ENCODE measurements around the gene DPPA4. TPM values are rescaled to one million over a fixed set of nuclear protein-coding genes. Genes with fewer than 3 reads are reported as not detected.

DPPA4 gene
- total RNA-seq, 1 donor from 2014 or later = not detected

DNA sequence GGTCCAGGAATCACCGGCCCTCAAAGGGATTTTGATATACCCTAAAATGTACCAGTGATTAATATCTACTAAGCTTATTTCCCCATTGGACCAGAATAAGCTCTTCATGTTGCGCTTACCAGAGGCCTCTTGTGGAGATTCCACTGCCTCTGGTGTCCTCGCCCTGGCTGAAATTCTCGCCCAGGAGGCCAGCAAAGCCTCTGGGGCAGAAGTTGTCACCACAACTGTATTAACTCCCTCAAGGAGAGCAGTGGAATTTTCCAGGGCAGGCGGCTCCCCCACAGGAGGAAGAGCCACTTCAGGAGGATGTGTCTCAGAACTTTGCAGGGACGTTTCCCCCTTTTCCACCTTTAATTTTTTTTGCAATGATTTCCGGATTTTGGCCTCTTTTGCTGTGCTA lies 6.9 kb downstream of the DPPA4 start:
- H3K9me3 Mint-ChIP-seq = no peaks in the 10 kb centered on the region
- DNase-seq (ENCODE audit: low spot score) = no peak
- H3K27ac Mint-ChIP-seq = no peak overlapping the region
- peaks cover 5% of the 10 kb centered on the region for H3K27me3 Mint-ChIP-seq (ENCODE audit: insufficient read depth)
- no peak overlapping the region for H3K4me3 Mint-ChIP-seq
- H3K36me3 Mint-ChIP-seq (ENCODE audit: low read depth) = no peaks in the 10 kb centered on the region
- intact Hi-C loops (cut with micrococcal nuclease) = no loop called here
- H3K4me1 Mint-ChIP-seq (ENCODE audit: low read depth) = no peaks in the 10 kb centered on the region

DNA sequence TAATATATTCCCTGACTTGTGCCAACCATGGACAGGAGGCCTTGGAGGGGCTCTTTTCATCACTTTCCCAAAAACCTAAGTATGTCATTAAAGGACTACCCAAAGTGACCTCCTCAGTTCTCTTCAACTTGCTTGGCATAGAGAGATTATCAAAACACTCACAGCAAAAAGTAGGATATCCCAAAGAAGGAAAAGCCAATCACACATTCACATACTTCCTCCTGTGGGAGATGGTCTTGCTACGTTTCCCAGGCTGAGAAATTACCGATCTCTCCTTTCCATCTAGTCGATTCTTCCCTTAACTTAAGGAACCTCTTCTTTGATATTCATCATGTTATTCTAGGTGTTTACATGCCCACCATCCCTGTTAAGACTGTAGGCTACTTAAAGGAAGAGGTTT lies 9.1 kb downstream of the DPPA4 start:
- H3K27me3 Mint-ChIP-seq (ENCODE audit: insufficient read depth) = no peaks in the 10 kb centered on the region
- no peaks in the 10 kb centered on the region for H3K4me1 Mint-ChIP-seq (ENCODE audit: low read depth)
- no peak overlapping the region for H3K4me3 Mint-ChIP-seq
- no peak overlapping the region for H3K27ac Mint-ChIP-seq
- intact Hi-C loops (cut with micrococcal nuclease) = no loop called here
- no peaks in the 10 kb centered on the region for H3K36me3 Mint-ChIP-seq (ENCODE audit: low read depth)
- no peak for DNase-seq (ENCODE audit: low spot score)
- no peaks in the 10 kb centered on the region for H3K9me3 Mint-ChIP-seq

DNA sequence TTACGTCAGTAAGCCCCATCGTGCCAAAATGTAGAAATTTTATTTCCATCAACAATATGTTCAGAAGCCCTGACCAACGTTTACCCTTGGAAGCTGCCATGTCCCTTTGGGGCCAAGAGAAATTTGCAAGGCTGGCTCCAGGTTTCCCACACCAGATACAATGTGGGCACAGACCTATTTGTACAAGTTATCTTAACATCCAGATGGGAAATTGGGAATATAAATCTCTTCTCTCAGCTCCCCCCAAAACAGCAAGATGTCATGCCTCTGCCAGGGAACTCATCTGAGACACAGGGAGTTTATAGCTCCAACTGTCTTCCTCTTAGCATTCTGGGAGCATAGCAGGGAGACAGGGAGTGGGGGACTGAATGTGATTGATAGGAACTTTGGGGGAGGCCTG lies 11.7 kb downstream of the DPPA4 start:
- Mint-ChIP-seq H3K9me3 (no peaks in the 10 kb centered on the region), H3K27me3 (ENCODE audit: insufficient read depth) (no peaks in the 10 kb centered on the region), H3K4me1 (ENCODE audit: low read depth) (no peaks in the 10 kb centered on the region), H3K36me3 (ENCODE audit: low read depth) (no peaks in the 10 kb centered on the region), H3K27ac (no peak overlapping the region), H3K4me3 (no peak overlapping the region)
- intact Hi-C loops (cut with micrococcal nuclease) = no loop called here
- no peak for DNase-seq (ENCODE audit: low spot score)

DNA sequence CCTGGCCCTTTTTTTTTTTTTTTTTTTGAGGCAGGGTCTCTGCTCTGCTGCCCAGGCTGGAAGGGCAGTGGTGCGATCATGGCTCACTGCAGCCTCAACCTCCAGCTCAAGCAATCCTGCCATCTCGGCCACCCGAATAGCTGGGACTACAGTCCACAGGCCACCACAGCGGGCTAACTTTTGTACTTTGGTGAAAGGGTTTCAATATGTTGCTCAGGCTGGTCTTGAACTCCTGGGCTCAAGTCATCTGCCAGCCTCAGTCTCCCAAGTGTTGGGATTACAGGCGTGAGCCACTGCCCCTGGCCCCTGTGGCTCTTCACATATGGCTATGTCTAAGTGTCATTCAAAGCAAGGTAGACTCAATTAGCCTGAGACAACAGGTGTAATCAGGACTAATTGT lies 12.2 kb downstream of the DPPA4 start:
- intact Hi-C loops (cut with micrococcal nuclease) = no loop called here
- H3K9me3 Mint-ChIP-seq = no peaks in the 10 kb centered on the region
- no peaks in the 10 kb centered on the region for H3K36me3 Mint-ChIP-seq (ENCODE audit: low read depth)
- H3K4me1 Mint-ChIP-seq (ENCODE audit: low read depth) = no peaks in the 10 kb centered on the region
- no peak overlapping the region for H3K4me3 Mint-ChIP-seq
- H3K27me3 Mint-ChIP-seq (ENCODE audit: insufficient read depth) = no peaks in the 10 kb centered on the region
- no peak for DNase-seq (ENCODE audit: low spot score)
- H3K27ac Mint-ChIP-seq = no peak overlapping the region

DNA sequence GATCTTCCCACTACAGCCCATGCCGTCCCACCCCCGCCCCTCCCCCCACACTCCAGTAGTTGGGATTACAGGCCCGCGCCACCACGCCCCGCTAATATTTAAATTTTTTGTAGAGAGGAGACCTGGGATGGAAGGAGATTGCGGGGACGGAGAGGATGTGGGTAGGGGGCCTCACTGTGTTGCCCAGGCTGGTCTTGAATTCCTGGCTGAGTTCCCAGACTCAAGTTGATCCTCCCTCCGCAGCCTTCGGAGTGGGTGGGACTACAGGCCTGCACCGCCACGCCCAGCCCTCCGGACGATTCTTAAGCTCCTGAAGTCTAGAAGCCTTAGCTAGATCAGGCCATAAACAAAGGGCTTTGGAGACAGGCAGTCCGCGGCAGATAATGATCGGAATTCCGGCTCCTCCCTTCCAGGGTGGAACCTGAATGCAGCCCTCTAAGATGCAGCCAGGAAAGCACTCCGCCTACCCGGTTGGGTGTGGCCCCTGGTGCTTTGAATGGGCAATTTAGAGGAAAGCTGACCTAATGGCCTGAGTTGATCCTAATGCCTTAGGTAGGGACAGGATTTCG lies 21.1 kb downstream of the DPPA4 start, which contains the start of gene DPPA2:
DPPA2 (minus strand) TSS at position 356 of the 569 bp plus-strand sequence. CDS start 1,975 bp downstream, outside the sequence.
- H3K27ac Mint-ChIP-seq = no peak within 1 kb of the TSS
- H3K4me3 Mint-ChIP-seq = no peak within 1 kb of the TSS
- H3K4me1 Mint-ChIP-seq (ENCODE audit: low read depth) = no peaks in the 10 kb centered on the region
- no peaks in the 10 kb centered on the region for H3K36me3 Mint-ChIP-seq (ENCODE audit: low read depth)
- no peaks in the 10 kb centered on the region for H3K27me3 Mint-ChIP-seq (ENCODE audit: insufficient read depth)
- no peak for DNase-seq (ENCODE audit: low spot score)
- H3K9me3 Mint-ChIP-seq = no peaks in the 10 kb centered on the region
- intact Hi-C loops (cut with micrococcal nuclease) = no loop called here

DNA sequence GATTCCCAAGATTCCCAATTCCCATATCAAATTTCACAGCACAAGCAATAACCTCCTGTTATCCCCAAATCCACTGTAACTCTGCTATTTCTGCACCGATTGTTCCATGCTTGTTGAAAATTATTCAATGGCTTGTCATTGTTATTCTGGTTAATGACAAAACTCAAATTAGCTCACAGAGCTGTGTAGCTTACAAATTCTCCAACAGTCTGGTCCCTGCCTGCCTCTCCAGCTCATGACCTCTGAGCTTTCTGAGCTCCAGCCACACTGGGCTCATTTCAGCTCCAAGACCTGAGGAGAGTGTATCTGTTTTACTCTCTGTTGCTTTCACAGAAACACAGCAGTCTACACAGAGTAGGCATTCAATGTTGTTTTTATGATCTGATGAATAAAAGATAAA lies 24.3 kb downstream of the DPPA4 start:
- Mint-ChIP-seq H3K27ac (no peak overlapping the region), H3K36me3 (ENCODE audit: low read depth) (no peaks in the 10 kb centered on the region), H3K9me3 (no peaks in the 10 kb centered on the region), H3K4me1 (ENCODE audit: low read depth) (no peaks in the 10 kb centered on the region), H3K4me3 (no peak overlapping the region), H3K27me3 (ENCODE audit: insufficient read depth) (no peaks in the 10 kb centered on the region)
- intact Hi-C loops (cut with micrococcal nuclease) = no loop called here
- DNase-seq (ENCODE audit: low spot score) = no peak

DNA sequence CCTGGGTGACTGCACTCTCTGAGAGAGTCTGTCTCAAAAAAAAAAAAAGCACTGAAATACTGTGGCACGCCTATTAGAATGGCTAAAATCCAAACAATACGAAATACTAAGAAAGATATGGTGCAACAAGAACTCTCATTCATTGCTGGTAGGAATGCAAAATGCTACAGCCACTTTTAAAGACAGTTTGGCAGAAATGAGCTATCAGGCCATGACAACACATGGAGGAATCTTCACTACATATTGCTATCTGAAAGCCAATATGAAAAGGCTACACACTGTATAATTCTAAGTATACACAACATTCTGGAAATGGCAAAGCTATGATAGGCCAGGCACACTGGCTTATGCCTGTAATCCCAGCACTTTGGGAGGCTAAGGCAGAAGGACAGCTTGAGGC lies 39.9 kb downstream of the DPPA4 start:
- DNase-seq (ENCODE audit: low spot score) = no peak
- Mint-ChIP-seq H3K9me3 (no peaks in the 10 kb centered on the region), H3K36me3 (ENCODE audit: low read depth) (no peaks in the 10 kb centered on the region), H3K27me3 (ENCODE audit: insufficient read depth) (no peaks in the 10 kb centered on the region), H3K27ac (no peak overlapping the region), H3K4me3 (no peak overlapping the region), H3K4me1 (ENCODE audit: low read depth) (no peaks in the 10 kb centered on the region)
- intact Hi-C loops (cut with micrococcal nuclease) = no loop called here

DNA sequence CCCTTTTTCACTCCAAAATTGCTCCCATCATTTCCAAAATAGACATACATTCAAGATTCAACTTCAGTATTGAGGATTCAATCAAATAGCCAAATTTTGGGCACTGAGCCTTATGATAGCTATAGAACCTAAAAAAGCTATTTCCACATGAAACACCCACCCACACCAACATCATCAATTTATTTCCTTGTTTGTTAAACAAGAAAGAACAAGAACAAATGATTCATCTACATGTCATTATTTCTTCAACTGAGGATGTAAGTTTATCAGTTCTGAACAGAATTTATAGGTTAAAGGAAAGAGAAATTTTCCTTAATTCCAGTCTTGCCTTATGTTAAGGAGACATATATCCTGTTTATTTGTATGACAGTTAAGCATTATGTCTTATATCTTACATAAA lies 53.3 kb downstream of the DPPA4 start:
- Mint-ChIP-seq H3K9me3 (no peaks in the 10 kb centered on the region), H3K27ac (no peak overlapping the region), H3K4me3 (no peak overlapping the region), H3K36me3 (ENCODE audit: low read depth) (no peaks in the 10 kb centered on the region), H3K27me3 (ENCODE audit: insufficient read depth) (no peaks in the 10 kb centered on the region), H3K4me1 (ENCODE audit: low read depth) (no peaks in the 10 kb centered on the region)
- no peak for DNase-seq (ENCODE audit: low spot score)
- intact Hi-C loops (cut with micrococcal nuclease) = no loop called here

DNA sequence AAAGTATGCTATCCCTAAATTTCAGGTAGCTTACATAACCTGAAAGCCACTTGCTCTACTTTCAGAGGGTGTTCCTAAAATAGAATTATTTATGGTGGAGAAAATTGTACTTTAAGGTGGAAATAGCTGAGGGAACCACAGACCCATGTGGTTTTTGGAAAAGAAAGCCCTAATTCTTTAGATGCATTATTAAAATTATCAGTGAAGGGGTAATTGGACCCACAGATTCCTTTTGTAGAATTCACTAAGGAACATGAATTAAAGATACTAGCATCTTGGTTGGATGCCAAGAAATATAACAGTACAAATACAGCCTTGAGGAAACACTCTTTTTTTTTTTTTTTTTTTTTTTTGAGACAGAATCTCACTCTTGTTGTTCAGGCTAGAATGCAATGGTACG lies 58.8 kb downstream of the DPPA4 start:
- DNase-seq (ENCODE audit: low spot score) = no peak
- H3K9me3 Mint-ChIP-seq = no peaks in the 10 kb centered on the region
- intact Hi-C loops (cut with micrococcal nuclease) = no loop called here
- no peaks in the 10 kb centered on the region for H3K4me1 Mint-ChIP-seq (ENCODE audit: low read depth)
- H3K36me3 Mint-ChIP-seq (ENCODE audit: low read depth) = no peaks in the 10 kb centered on the region
- no peak overlapping the region for H3K4me3 Mint-ChIP-seq
- no peaks in the 10 kb centered on the region for H3K27me3 Mint-ChIP-seq (ENCODE audit: insufficient read depth)
- no peak overlapping the region for H3K27ac Mint-ChIP-seq

DNA sequence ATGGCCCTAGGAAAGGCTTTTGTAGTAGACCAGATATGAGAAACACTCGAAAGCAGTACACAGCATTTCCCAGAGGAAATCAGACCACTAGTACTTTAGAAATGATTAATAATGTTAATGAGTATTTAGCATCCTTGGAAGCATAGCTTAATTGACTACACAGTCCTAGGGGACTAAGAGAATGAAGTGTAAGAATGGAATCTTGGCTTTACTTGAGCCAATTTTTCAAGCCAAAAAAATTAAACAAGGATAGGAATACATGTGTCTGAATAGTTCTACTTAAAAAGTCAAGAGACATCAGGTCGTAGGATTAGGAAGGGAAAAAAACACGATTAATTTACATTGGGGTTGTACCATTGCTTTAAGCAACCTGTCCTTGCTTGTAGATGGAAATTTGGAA lies 59.2 kb downstream of the DPPA4 start:
- Mint-ChIP-seq H3K4me3 (no peak overlapping the region), H3K4me1 (ENCODE audit: low read depth) (no peaks in the 10 kb centered on the region), H3K36me3 (ENCODE audit: low read depth) (no peaks in the 10 kb centered on the region), H3K9me3 (no peaks in the 10 kb centered on the region), H3K27me3 (ENCODE audit: insufficient read depth) (no peaks in the 10 kb centered on the region), H3K27ac (no peak overlapping the region)
- no peak for DNase-seq (ENCODE audit: low spot score)
- intact Hi-C loops (cut with micrococcal nuclease) = no loop called here

Other genes starting within 250 kb of the DPPA4 start
- not detected in 2 replicates for gene MORC1, start 219.4 kb downstream of the DPPA4 start, total RNA-seq
- gene C3orf85, start 200.8 kb downstream of the DPPA4 start, total RNA-seq = not detected in 2 replicates
- gene DPPA2, start 21.0 kb downstream of the DPPA4 start, total RNA-seq = not detected in 2 replicates

Measured in activated T-helper 1 cell treated with anti-CD3 and anti-CD28 coated beads, Interleukin-12 subunit alpha, Interleukin-12 subunit beta, Interleukin-2, Interleukin-4 antibody, amounts not matched to agents 30 ng/mL and 10 ng/mL and 1 ng/mL, durations not matched to agents 14 hours and 24 hours and 36 hours (primary cell).